MCF 10A (cell line): ENCODE measurements around the gene PAQR3. TPM values are rescaled to one million over a fixed set of nuclear protein-coding genes. Genes with fewer than 3 reads are reported as not detected.

Experiments used
- BruUV-seq: library from RNA; stranded (reverse); fragments of 400-500 nt; replicated peaks from 2 replicates; lab custom pipeline; 2021; lab: Mats Ljungman, UMichigan
- CTCF ChIA-PET: fragments of 300-600 bp; sonication (Branson Sonifier 250); formaldehyde crosslinking; extraction: SDS; loops from one replicate; lab custom pipeline; 2021; ENCODE audit warnings: antibody characterized with exemption, inconsistent platforms; lab: Yijun Ruan, JAX
- POLR2A ChIA-PET: fragments of 300-600, 350-650 bp; sonication (Branson Sonifier 250); formaldehyde crosslinking; extraction: SDS; loops from one replicate; lab custom pipeline; 2020; ENCODE audit warnings: antibody characterized with exemption, inconsistent platforms; lab: Yijun Ruan, JAX
- DNase-seq: peaks from one replicate; pipeline ENCODE4 v3.0.0-alpha.2; 2018; ENCODE audit not compliant: unreplicated experiment
- H3K27ac Mint-ChIP-seq: one replicate; pipeline ENCODE4 v1.8.0; 2022; ENCODE audit warnings: mild to moderate bottlenecking, low read depth, mixed read lengths; ENCODE audit not compliant: unreplicated experiment
- H3K27me3 Mint-ChIP-seq: one replicate; pipeline ENCODE4 v1.8.0; 2022; ENCODE audit warnings: mixed read lengths; ENCODE audit not compliant: insufficient read depth, unreplicated experiment
- H3K36me3 Mint-ChIP-seq: one replicate; pipeline ENCODE4 v1.8.0; 2022; ENCODE audit warnings: mild to moderate bottlenecking, moderate library complexity, mixed read lengths; ENCODE audit not compliant: insufficient read depth, unreplicated experiment
- H3K4me1 Mint-ChIP-seq: one replicate; pipeline ENCODE4 v1.8.0; 2022; ENCODE audit warnings: mixed read lengths; ENCODE audit not compliant: insufficient read depth, unreplicated experiment
- H3K4me3 Mint-ChIP-seq: one replicate; pipeline ENCODE4 v1.8.0; 2022; ENCODE audit warnings: mild to moderate bottlenecking, moderate library complexity, mixed read lengths; ENCODE audit not compliant: unreplicated experiment
- H3K9me3 Mint-ChIP-seq: one replicate; pipeline ENCODE4 v1.8.0; 2022; ENCODE audit warnings: mixed read lengths; ENCODE audit not compliant: unreplicated experiment
- intact Hi-C: fragments of 100-400 bp; cut with micrococcal nuclease; formaldehyde crosslinking; loops from 2 replicates; pipeline ENCODE4 v1.14.1; 2022
- total RNA-seq: library from RNA; stranded (reverse); gene quantifications from 2 replicates; pipeline ENCODE4 v1.2.3, GENCODE V29; 2022
- TF ChIP-seq, protein P1 (sequence below): fragments of 200-600 bp; IDR thresholded peaks from one replicate; pipeline ENCODE4 v1.8.0; 2022; ENCODE audit warnings: antibody characterized with exemption, mild to moderate bottlenecking; ENCODE audit not compliant: unreplicated experiment

The PAQR3 gene
- total RNA-seq, 1 experiment from 2014 or later: 11.2 TPM

DNA sequence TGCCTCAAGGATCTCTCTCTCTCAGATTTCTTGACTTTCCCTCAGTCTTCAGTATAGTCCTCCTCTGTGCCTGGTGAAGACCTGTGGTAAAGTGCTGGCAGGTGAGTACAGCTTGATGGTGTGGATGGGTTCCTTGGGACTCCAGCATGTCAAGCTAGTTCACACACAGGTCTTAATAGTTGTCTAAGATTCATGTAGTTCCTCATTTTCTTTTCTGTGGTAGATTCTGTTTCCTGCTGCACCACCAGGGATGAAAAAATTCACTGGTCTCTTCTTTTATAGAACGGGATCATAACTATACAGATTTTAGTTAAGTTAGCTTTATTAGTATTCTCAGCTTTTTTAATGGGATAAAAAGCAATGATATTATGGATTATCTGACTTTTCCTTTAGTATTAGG lies 32.5 kb upstream of the PAQR3 start:
- no TSS peak for BruUV-seq
- CTCF ChIA-PET: interaction anchor here (1.0 to 1.4 kb wide), 2 partner anchors 19 to 1224 kb away, joined by 4 read pairs; no protein-coding TSS in a partner anchor
- H3K27ac Mint-ChIP-seq: no peak overlapping the region
- TF ChIP-seq, protein P1, sequence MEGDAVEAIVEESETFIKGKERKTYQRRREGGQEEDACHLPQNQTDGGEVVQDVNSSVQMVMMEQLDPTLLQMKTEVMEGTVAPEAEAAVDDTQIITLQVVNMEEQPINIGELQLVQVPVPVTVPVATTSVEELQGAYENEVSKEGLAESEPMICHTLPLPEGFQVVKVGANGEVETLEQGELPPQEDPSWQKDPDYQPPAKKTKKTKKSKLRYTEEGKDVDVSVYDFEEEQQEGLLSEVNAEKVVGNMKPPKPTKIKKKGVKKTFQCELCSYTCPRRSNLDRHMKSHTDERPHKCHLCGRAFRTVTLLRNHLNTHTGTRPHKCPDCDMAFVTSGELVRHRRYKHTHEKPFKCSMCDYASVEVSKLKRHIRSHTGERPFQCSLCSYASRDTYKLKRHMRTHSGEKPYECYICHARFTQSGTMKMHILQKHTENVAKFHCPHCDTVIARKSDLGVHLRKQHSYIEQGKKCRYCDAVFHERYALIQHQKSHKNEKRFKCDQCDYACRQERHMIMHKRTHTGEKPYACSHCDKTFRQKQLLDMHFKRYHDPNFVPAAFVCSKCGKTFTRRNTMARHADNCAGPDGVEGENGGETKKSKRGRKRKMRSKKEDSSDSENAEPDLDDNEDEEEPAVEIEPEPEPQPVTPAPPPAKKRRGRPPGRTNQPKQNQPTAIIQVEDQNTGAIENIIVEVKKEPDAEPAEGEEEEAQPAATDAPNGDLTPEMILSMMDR: no peak
- H3K27me3 Mint-ChIP-seq: no peaks in the 10 kb centered on the region
- DNase-seq: no peak
- no peaks in the 10 kb centered on the region for H3K9me3 Mint-ChIP-seq
- intact Hi-C loops: no loop called here
- no peaks in the 10 kb centered on the region for H3K4me1 Mint-ChIP-seq
- POLR2A ChIA-PET: no interaction called here
- H3K4me3 Mint-ChIP-seq: no peak overlapping the region
- H3K36me3 Mint-ChIP-seq: no peaks in the 10 kb centered on the region

DNA sequence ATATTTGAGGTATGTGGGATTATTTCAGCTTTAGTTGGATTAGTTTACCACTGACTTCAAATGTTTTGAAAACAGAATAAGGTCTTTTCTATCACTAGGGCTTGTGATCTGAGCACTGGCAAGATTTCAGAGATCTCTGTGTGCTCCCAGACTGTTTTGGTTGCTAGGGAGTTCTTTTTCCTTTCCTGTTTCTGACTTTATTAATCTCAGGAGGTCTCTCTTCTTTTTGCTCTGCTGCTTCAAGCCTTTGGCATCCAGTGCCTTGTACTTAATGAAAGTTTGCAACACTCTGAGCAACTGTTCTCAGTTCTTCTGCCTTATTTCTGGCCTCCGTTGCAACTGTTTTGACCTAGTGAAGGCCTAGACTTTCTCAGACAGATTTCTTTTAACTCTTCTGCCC lies 32.1 kb upstream of the PAQR3 start:
- POLR2A ChIA-PET: no interaction called here
- Mint-ChIP-seq H3K9me3 (no peaks in the 10 kb centered on the region), H3K27ac (no peak overlapping the region), H3K4me3 (no peak overlapping the region), H3K27me3 (no peaks in the 10 kb centered on the region), H3K36me3 (no peaks in the 10 kb centered on the region), H3K4me1 (no peaks in the 10 kb centered on the region)
- DNase-seq: no peak
- BruUV-seq: no TSS peak
- TF ChIP-seq, protein P1: no peak
- CTCF ChIA-PET: interaction anchor here (1.0 to 1.4 kb wide), 3 partner anchors 19 to 1224 kb away, joined by 4 read pairs; no protein-coding TSS in a partner anchor
- intact Hi-C loops: no loop called here

DNA sequence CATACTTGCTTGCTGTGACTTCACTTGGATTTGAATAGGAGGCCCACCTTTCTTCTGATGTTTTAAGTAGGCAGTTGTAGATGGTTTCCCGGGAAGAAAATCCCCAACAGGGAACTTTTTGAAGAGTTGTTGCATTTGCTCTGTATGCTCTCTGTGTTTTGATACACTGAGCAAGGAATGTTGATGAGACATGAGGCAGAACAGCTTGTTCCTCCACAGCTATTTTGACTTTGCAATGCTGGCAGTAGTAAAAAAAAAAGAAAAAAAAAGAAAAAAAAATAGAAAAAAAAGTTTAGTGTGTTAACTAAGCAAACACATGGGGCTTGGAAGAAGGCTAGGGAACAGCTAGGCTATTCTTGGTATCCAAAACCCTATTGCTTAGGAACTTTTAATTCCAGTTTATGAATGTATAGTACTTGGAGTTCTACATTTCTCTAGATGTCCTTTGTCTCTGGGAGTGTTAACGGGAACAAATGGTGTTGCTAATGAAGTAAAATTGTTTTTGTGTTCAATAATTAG lies 23.4 kb upstream of the PAQR3 start:
- H3K27ac Mint-ChIP-seq: no peak overlapping the region
- POLR2A ChIA-PET: no interaction called here
- no peaks in the 10 kb centered on the region for H3K36me3 Mint-ChIP-seq
- H3K4me3 Mint-ChIP-seq: no peak overlapping the region
- TF ChIP-seq, protein P1: no peak
- DNase-seq: no peak
- intact Hi-C loops: no loop called here
- no peaks in the 10 kb centered on the region for H3K27me3 Mint-ChIP-seq
- H3K4me1 Mint-ChIP-seq: peaks cover 5% of the 10 kb centered on the region
- H3K9me3 Mint-ChIP-seq: no peaks in the 10 kb centered on the region
- CTCF ChIA-PET: interaction anchor here (0.9 to 1.6 kb wide), 3 partner anchors 9 to 28 kb away, joined by 3 to 4 read pairs (median 4); no protein-coding TSS in a partner anchor
- no TSS peak for BruUV-seq

DNA sequence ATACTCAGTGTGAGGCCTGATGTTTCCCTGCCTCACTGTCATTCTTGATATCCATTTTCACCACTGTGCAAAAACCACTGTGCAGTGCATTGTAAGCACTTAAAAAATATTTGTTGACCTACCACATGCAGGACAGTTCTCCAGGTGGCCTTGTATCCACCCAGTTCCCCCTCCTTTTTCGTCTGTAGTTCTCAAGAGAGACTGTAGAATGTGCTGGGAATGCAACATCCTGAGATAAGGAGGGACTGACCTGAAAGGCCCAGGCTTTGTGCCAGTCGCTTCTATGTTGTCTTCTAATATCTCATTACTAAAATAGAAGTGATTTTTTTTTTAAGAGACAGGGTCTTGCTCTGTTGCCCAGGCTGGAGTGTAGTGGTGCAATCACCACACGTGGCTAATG lies 21.7 kb upstream of the PAQR3 start:
- Mint-ChIP-seq H3K27me3 (no peaks in the 10 kb centered on the region), H3K4me1 (peaks cover 5% of the 10 kb centered on the region), H3K27ac (no peak overlapping the region), H3K36me3 (no peaks in the 10 kb centered on the region), H3K9me3 (no peaks in the 10 kb centered on the region), H3K4me3 (no peak overlapping the region)
- CTCF ChIA-PET: interaction anchor here (1.6 kb wide), 1 partner anchor 8 kb away, joined by 4 read pairs; no protein-coding TSS in a partner anchor
- POLR2A ChIA-PET: no interaction called here
- BruUV-seq: no TSS peak
- no peak for DNase-seq
- intact Hi-C loops: no loop called here
- TF ChIP-seq, protein P1: no peak
